ENCODE data around the gene TPSD1.

The TPSD1 gene

GRCh38 chr16:1282324-1282973 lies 26.6 kb downstream of the TPSD1 start:
- H3K79me2 ChIP-seq (ENCODE audit: insufficient read depth, low read length), result no peaks in the 10 kb centered on the region
- no peak overlapping the region for H3K4me3 ChIP-seq (ENCODE audit: insufficient read depth, low read length, poor library complexity, severe bottlenecking)
- H3K9me3 ChIP-seq (ENCODE audit: insufficient read depth, low read length), result no peaks in the 10 kb centered on the region
- no peaks in the 10 kb centered on the region for H3F3A ChIP-seq (ENCODE audit: insufficient read depth)
- H3K27me3 ChIP-seq (ENCODE audit: low read length), result no peaks in the 10 kb centered on the region
- no peak for TF ChIP-seq EZH2phosphoT487 (conservative IDR thresholded peaks at IDR 0.05; ENCODE audit: low read length)
- TF ChIP-seq CTCF (IDR thresholded peaks at IDR 0.05; ENCODE audit: insufficient read depth, low read length, poor library complexity, severe bottlenecking), result no peak
- no peak overlapping the region for H3K27ac ChIP-seq (ENCODE audit: low read depth, low read length)
- no peak overlapping the region for H2AFZ ChIP-seq (ENCODE audit: low read depth, low read length, severe bottlenecking)
- H3K4me2 ChIP-seq (ENCODE audit: low read depth, low read length, poor library complexity, severe bottlenecking), result no peak overlapping the region
- no peaks in the 10 kb centered on the region for H4K20me1 ChIP-seq (ENCODE audit: low read depth, low read length)
- H3K36me3 ChIP-seq (ENCODE audit: low read length), result no peaks in the 10 kb centered on the region
- no peaks in the 10 kb centered on the region for H3K9me2 ChIP-seq (replicated peaks; ENCODE audit: insufficient read depth, low read length)
- no peak overlapping the region for H3K9ac ChIP-seq (ENCODE audit: low read length)

- no peak overlapping the region for H3K9ac ChIP-seq (ENCODE audit: low read length)
- H2AFZ ChIP-seq (ENCODE audit: low read depth, low read length, severe bottlenecking), result no peak overlapping the region
- no peak overlapping the region for H3K4me3 ChIP-seq (ENCODE audit: insufficient read depth, low read length, poor library complexity, severe bottlenecking)
- TF ChIP-seq CTCF (IDR thresholded peaks at IDR 0.05; ENCODE audit: insufficient read depth, low read length, poor library complexity, severe bottlenecking), result no peak
- no peak for TF ChIP-seq EZH2phosphoT487 (conservative IDR thresholded peaks at IDR 0.05; ENCODE audit: low read length)
- no peaks in the 10 kb centered on the region for H3K79me2 ChIP-seq (ENCODE audit: insufficient read depth, low read length)
- no peaks in the 10 kb centered on the region for H4K20me1 ChIP-seq (ENCODE audit: low read depth, low read length)
- no peaks in the 10 kb centered on the region for H3F3A ChIP-seq (ENCODE audit: insufficient read depth)
- H3K27me3 ChIP-seq (ENCODE audit: low read length), result no peaks in the 10 kb centered on the region
- H3K9me2 ChIP-seq (replicated peaks; ENCODE audit: insufficient read depth, low read length), result no peaks in the 10 kb centered on the region
- H3K4me2 ChIP-seq (ENCODE audit: low read depth, low read length, poor library complexity, severe bottlenecking), result no peak overlapping the region
- H3K27ac ChIP-seq (ENCODE audit: low read depth, low read length), result no peak overlapping the region
- no peaks in the 10 kb centered on the region for H3K9me3 ChIP-seq (ENCODE audit: insufficient read depth, low read length)
- no peaks in the 10 kb centered on the region for H3K36me3 ChIP-seq (ENCODE audit: low read length)
These were observed 27.4 kb downstream of the TPSD1 start for GRCh38 chr16:1283296-1283695.

- no peak overlapping the region for H3K9ac ChIP-seq (ENCODE audit: low read length)
- H3K4me2 ChIP-seq (ENCODE audit: low read depth, low read length, poor library complexity, severe bottlenecking), result no peak overlapping the region
- H3F3A ChIP-seq (ENCODE audit: insufficient read depth), result no peaks in the 10 kb centered on the region
- H4K20me1 ChIP-seq (ENCODE audit: low read depth, low read length), result no peaks in the 10 kb centered on the region
- H3K4me3 ChIP-seq (ENCODE audit: insufficient read depth, low read length, poor library complexity, severe bottlenecking), result no peak overlapping the region
- H3K36me3 ChIP-seq (ENCODE audit: low read length), result no peaks in the 10 kb centered on the region
- no peaks in the 10 kb centered on the region for H3K9me3 ChIP-seq (ENCODE audit: insufficient read depth, low read length)
- TF ChIP-seq CTCF (IDR thresholded peaks at IDR 0.05; ENCODE audit: insufficient read depth, low read length, poor library complexity, severe bottlenecking), result no peak
- TF ChIP-seq EZH2phosphoT487 (conservative IDR thresholded peaks at IDR 0.05; ENCODE audit: low read length), result no peak
- H2AFZ ChIP-seq (ENCODE audit: low read depth, low read length, severe bottlenecking), result no peak overlapping the region
- no peaks in the 10 kb centered on the region for H3K27me3 ChIP-seq (ENCODE audit: low read length)
- H3K27ac ChIP-seq (ENCODE audit: low read depth, low read length), result no peak overlapping the region
- H3K9me2 ChIP-seq (replicated peaks; ENCODE audit: insufficient read depth, low read length), result no peaks in the 10 kb centered on the region
- H3K79me2 ChIP-seq (ENCODE audit: insufficient read depth, low read length), result no peaks in the 10 kb centered on the region
These were observed 28.2 kb downstream of the TPSD1 start for GRCh38 chr16:1283996-1284616.

Data from SU-DHL-6 (cell line).